ENCODE results near the gene MAPK8IP2. TPM values are rescaled to one million over a fixed set of nuclear protein-coding genes. Genes with fewer than 3 reads are reported as not detected.
A peak's percentile ranks its signal among the peaks of the same experiment; 100 is the strongest.

MAPK8IP2 gene
- total and polyA plus RNA-seq, 2 of the 4 experiments (the other 2 are of a cell fraction) = under 0.01 to 0.14 TPM

GRCh38 chr22:50626850-50627641, 26.5 kb downstream of the MAPK8IP2 start:
- H3K9me3 ChIP-seq (ENCODE audit: control insufficient read depth, insufficient read depth, low read length) = no peaks in the 10 kb centered on the region
- H3K27me3 ChIP-seq (ENCODE audit: control insufficient read depth, insufficient read depth, low read length) = no peaks in the 10 kb centered on the region
- no peak for DNase-seq
- ChIA-PET POLR2A (ENCODE audit: unreplicated experiment) (no interaction called here), CTCF (no interaction called here)
- no peak overlapping the region for H3K18ac ChIP-seq (ENCODE audit: low read depth, low read length)
- H4K5ac ChIP-seq (ENCODE audit: low read depth, low read length) = no peak overlapping the region
- dilution Hi-C loops (cut with HindIII; ENCODE audit: low sequenced_read_pairs, unreplicated experiment) (no loop called here), intact Hi-C loops (cut with micrococcal nuclease) (no loop called here), in situ Hi-C loops (cut with MboI; ENCODE audit: low sequenced_read_pairs) (no loop called here)
- H3K4me3 ChIP-seq (ENCODE audit: insufficient read depth, low read depth, low read length) = peak overlapping the region; percentile 93
- H3K27ac ChIP-seq (ENCODE audit: insufficient read depth, low read length) = peak overlapping the region; percentile 75; the same call in 1 of the 2 replicates
- H3K23ac ChIP-seq (ENCODE audit: low read depth, low read length) = peak overlapping the region; percentile 92; the same call in 1 of the 2 replicates
- H2BK20ac ChIP-seq (ENCODE audit: low read depth, low read length) = no peak overlapping the region
- peaks cover 9% of the 10 kb centered on the region; the same call in 1 of the 2 replicates for H3K4me1 ChIP-seq (ENCODE audit: control insufficient read depth, insufficient read depth, low read length)
- H2BK120ac ChIP-seq (ENCODE audit: low read depth, low read length) = no peak overlapping the region
- H3K9ac ChIP-seq (ENCODE audit: low read depth, low read length) = peak overlapping the region; percentile 88
- H3K4ac ChIP-seq (ENCODE audit: low read depth, low read length) = peak overlapping the region; percentile 84
- 91% methylated on average over 16 of the region's 42 CpGs; no CpG with 5 or more reads in 1 of the 2 experiments for WGBS, 2 experiments (ENCODE audit: extremely low coverage in 2 of 2, insufficient read length in 1 of 2)
- H4K91ac ChIP-seq (ENCODE audit: insufficient read depth, low read depth, low read length) = no peak overlapping the region
- H4K20me1 ChIP-seq (ENCODE audit: insufficient read depth, low read length) = 0 out of 2 replicates have a peak, but pooled peaks cover 4% of the 10 kb centered on the region
- no TSS peak for BruUV-seq (replicated peaks)
- peaks cover 6 to 24% of the 10 kb centered on the region in 2 experiments; a peak in 2 of 4 replicates for H3K79me1 ChIP-seq (ENCODE audit: low read depth in 1 of 2, low read length in 2 of 2)
- H2BK15ac ChIP-seq (ENCODE audit: low read depth, low read length) = no peak overlapping the region
- peak overlapping the region; percentile 92 for H2AK9ac ChIP-seq (replicated peaks; ENCODE audit: low read depth, low read length, poor library complexity)
- peak overlapping the region; percentile 98 for H2AFZ ChIP-seq (replicated peaks; ENCODE audit: low read length, poor library complexity)
- no peak for ATAC-seq (ENCODE audit: low read depth)
- no peak overlapping the region for H3K56ac ChIP-seq (ENCODE audit: extremely low read depth, insufficient read depth, low read length)
- H2AK5ac ChIP-seq (ENCODE audit: low read depth, low read length) = peak overlapping the region; percentile 49
- no peak overlapping the region for H2BK5ac ChIP-seq (ENCODE audit: low read depth, low read length, poor library complexity, severe bottlenecking)
- peak overlapping the region; percentile 71 for H3K4me2 ChIP-seq (ENCODE audit: low read depth, low read length)
- peaks cover 9% of the 10 kb centered on the region for H3K9me1 ChIP-seq (ENCODE audit: insufficient read depth, low read length)
- H3K14ac ChIP-seq (replicated peaks; ENCODE audit: low read depth, low read length) = peak overlapping the region; percentile 88
- H4K8ac ChIP-seq (ENCODE audit: low read depth in 2 of 2, low read length in 2 of 2) = peak overlapping the region in 1 of 2 experiments; percentile 88; a peak in 2 of 4 replicates
- peaks cover 2% of the 10 kb centered on the region; the same call in 1 of the 2 replicates for H3K36me3 ChIP-seq (ENCODE audit: control insufficient read depth, insufficient read depth, low read length)
- no peak for TF ChIP-seq MAFK (IDR thresholded peaks at IDR 0.05; ENCODE audit: low read depth, low read length)
- TF ChIP-seq RAD21 (IDR thresholded peaks at IDR 0.05; ENCODE audit: low read length) = no peak
- TF ChIP-seq NFE2L2 (IDR thresholded peaks at IDR 0.05; ENCODE audit: low read depth, low read length) = no peak
- TF ChIP-seq SMC3 (IDR thresholded peaks at IDR 0.05; ENCODE audit: low read depth, low read length) = no peak
- no peak for TF ChIP-seq POLR2A (IDR thresholded peaks at IDR 0.05; ENCODE audit: low read depth, low read length)
- no peak for TF ChIP-seq MAZ (IDR thresholded peaks at IDR 0.05; ENCODE audit: borderline replicate concordance, low read depth, low read length)
- TF ChIP-seq USF2 (IDR thresholded peaks at IDR 0.05; ENCODE audit: low read depth, low read length) = no peak
- TF ChIP-seq FOS (IDR thresholded peaks at IDR 0.05; ENCODE audit: low read depth, low read length) = no peak
- TF ChIP-seq RFX5 (IDR thresholded peaks at IDR 0.05; ENCODE audit: low read depth, low read length) = no peak
- no peak for TF ChIP-seq CEBPB (IDR thresholded peaks at IDR 0.05; ENCODE audit: low read depth, low read length)
- no peak for TF ChIP-seq RCOR1 (IDR thresholded peaks at IDR 0.05; ENCODE audit: insufficient replicate concordance, low read length)
- TF ChIP-seq BHLHE40 (IDR thresholded peaks at IDR 0.05; ENCODE audit: low read depth, low read length) = no peak
- no peak for TF ChIP-seq ELK1 (IDR thresholded peaks at IDR 0.05; ENCODE audit: borderline replicate concordance, low read depth, low read length)
- TF ChIP-seq MXI1 (IDR thresholded peaks at IDR 0.05; ENCODE audit: borderline replicate concordance, low read depth, low read length) = no peak
- no peak for TF ChIP-seq CHD1 (IDR thresholded peaks at IDR 0.05; ENCODE audit: low read depth, low read length)
